ENCODE data around the gene TPPP2. TPM values are rescaled to one million over a fixed set of nuclear protein-coding genes. Genes with fewer than 3 reads are reported as not detected.

TPPP2 gene
- total RNA-seq, 4 donors from 2014 or later, result not detected

- TF ChIP-seq CTCF (IDR thresholded peaks at IDR 0.05), result peak in 1 of 3 donors; percentile 44
- ATAC-seq (ENCODE audit: low FRiP score), result peak; percentile 21
- no peak for DNase-seq (ENCODE audit: low spot score)
These were observed 38.7 kb downstream of the TPPP2 start for GRCh38 chr14:21068521-21069387.

GRCh38 chr14:21069388-21070082 is 39.5 kb downstream of the TPPP2 start:
- no peak for TF ChIP-seq CTCF (IDR thresholded peaks at IDR 0.05)
- ATAC-seq (ENCODE audit: low FRiP score) (peak; percentile 10), DNase-seq (ENCODE audit: low spot score) (no peak)

- TF ChIP-seq CTCF (IDR thresholded peaks at IDR 0.05), result no peak
- peak; percentile 34 for ATAC-seq (ENCODE audit: low FRiP score)
- no peak for DNase-seq (ENCODE audit: low spot score)
These were observed 40.1 kb downstream of the TPPP2 start, which contains the start of gene ARHGEF40 for GRCh38 chr14:21070083-21070609. Gene ARHGEF40 (plus strand): TSS chr14:21070304. CDS start chr14:21070397, 93 bp downstream.

GRCh38 chr14:21070610-21071224 is 40.7 kb downstream of the TPPP2 start:
- TF ChIP-seq CTCF (IDR thresholded peaks at IDR 0.05), result no peak
- DNase-seq (ENCODE audit: low spot score) (no peak), ATAC-seq (ENCODE audit: low FRiP score) (peak; percentile 4)

- TF ChIP-seq CTCF (IDR thresholded peaks at IDR 0.05), result no peak
- peak; percentile 63 for ATAC-seq (ENCODE audit: low FRiP score)
These were observed 41.4 kb downstream of the TPPP2 start for GRCh38 chr14:21071225-21072030.

GRCh38 chr14:21072031-21072473 is 42.0 kb downstream of the TPPP2 start:
- no peak for TF ChIP-seq CTCF (IDR thresholded peaks at IDR 0.05)
- DNase-seq (ENCODE audit: low spot score) (no peak), ATAC-seq (ENCODE audit: low FRiP score) (peak; percentile 26)

More at GRCh38 chr14:21071225-21072030, 41.4 kb downstream of the TPPP2 start:
- no peak for DNase-seq (ENCODE audit: low spot score)

Measured in omental fat pad (tissue), 4 donors.